Brain microvascular endothelial cell (primary cell): ENCODE measurements around the gene HIVEP3.

ENCODE experiments used
- DNase-seq: peaks from one replicate; pipeline ENCODE4 v3.0.0-alpha.2; 2020
- H3K27ac ChIP-seq: fragments of 250-450 bp; sonication (Bioruptor Pico); 2 replicates; pipeline ENCODE4 v1.5.1; 2020; ENCODE audit warnings: mild to moderate bottlenecking, moderate library complexity
- H3K27me3 ChIP-seq: fragments of 250-450 bp; sonication (Bioruptor Pico); replicated peaks from 2 replicates; pipeline ENCODE4 v1.5.1; 2020; ENCODE audit warnings: mild to moderate bottlenecking
- H3K36me3 ChIP-seq: fragments of 250-450 bp; sonication (Bioruptor Pico); replicated peaks from 2 replicates; pipeline ENCODE4 v1.5.1; 2020; ENCODE audit warnings: mild to moderate bottlenecking
- H3K4me3 ChIP-seq: 2 replicates; pipeline ENCODE4 v1.5.1; 2011; ENCODE audit warnings: low read depth, mild to moderate bottlenecking, control low read depth, low read length, moderate library complexity
- in situ Hi-C: cut with HindIII; loops from 2 replicates; pipeline ENCODE4 v1.10.0; 2017; ENCODE audit warnings: low sequenced_read_pairs, low pct_ligation_motif_present
- TF ChIP-seq, protein P1 (sequence below): IDR thresholded peaks from 2 replicates; pipeline ENCODE4 v1.5.1; 2011; ENCODE audit warnings: low read depth, mild to moderate bottlenecking, moderate library complexity, low read length, control low read depth, inconsistent platforms; ENCODE audit errors: missing control alignments

HIVEP3 gene

GRCh38 chr1:41638086-41639024, 280.4 kb downstream of the HIVEP3 start:
- Histone ChIP-seq H3K27ac (no peak overlapping the region), H3K4me3 (no peak overlapping the region), H3K27me3 (no peaks in the 10 kb centered on the region), H3K36me3 (no peaks in the 10 kb centered on the region)
- TF ChIP-seq, protein P1, sequence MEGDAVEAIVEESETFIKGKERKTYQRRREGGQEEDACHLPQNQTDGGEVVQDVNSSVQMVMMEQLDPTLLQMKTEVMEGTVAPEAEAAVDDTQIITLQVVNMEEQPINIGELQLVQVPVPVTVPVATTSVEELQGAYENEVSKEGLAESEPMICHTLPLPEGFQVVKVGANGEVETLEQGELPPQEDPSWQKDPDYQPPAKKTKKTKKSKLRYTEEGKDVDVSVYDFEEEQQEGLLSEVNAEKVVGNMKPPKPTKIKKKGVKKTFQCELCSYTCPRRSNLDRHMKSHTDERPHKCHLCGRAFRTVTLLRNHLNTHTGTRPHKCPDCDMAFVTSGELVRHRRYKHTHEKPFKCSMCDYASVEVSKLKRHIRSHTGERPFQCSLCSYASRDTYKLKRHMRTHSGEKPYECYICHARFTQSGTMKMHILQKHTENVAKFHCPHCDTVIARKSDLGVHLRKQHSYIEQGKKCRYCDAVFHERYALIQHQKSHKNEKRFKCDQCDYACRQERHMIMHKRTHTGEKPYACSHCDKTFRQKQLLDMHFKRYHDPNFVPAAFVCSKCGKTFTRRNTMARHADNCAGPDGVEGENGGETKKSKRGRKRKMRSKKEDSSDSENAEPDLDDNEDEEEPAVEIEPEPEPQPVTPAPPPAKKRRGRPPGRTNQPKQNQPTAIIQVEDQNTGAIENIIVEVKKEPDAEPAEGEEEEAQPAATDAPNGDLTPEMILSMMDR = no peak
- DNase-seq = no peak
- in situ Hi-C loops = no loop called here

DNA sequence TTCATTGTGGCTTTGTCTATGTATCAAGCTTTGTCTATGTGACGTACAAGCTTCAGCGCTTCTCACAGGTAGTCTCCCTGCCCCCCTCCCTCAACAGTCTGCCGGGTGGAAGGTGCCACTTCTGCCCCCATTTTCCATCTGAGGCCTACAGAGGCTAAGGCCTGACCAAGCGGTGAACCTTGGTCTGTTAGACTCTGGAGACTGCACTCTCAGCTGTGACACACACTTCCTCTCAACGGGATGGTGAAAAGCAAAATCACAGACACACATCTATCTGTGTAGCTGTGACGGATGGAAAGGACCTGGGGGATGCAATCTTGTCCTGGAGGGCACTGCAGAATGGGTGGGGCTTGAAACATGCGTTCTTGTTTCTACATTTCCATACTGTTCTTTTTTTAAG, 281.4 kb downstream of the HIVEP3 start:
- TF ChIP-seq, protein P1 = no peak
- Histone ChIP-seq H3K27ac (no peak overlapping the region), H3K36me3 (no peaks in the 10 kb centered on the region), H3K4me3 (no peak overlapping the region), H3K27me3 (no peaks in the 10 kb centered on the region)
- in situ Hi-C loops = no loop called here
- no peak for DNase-seq

DNA sequence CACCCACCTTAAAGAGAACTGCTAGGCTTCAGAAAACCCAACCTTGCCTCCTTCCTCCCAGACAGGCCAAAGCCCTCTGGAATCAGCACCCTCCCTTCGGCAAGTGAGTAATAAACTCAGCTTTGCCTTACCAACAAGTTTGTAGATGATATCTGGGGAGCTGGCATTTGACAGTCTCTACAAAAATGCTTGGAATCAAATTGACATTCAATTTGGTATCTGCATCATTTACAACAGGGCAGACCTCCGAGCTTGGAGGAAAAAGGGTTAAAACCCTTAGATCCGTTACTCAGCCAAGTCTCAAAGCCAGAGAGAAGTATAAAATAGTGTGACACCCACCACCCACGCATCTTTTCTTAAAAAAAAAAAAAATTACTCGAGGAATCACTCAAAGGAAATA, 285.0 kb downstream of the HIVEP3 start:
- Histone ChIP-seq H3K27me3 (no peaks in the 10 kb centered on the region), H3K36me3 (no peaks in the 10 kb centered on the region), H3K4me3 (no peak overlapping the region), H3K27ac (no peak overlapping the region)
- no peak for DNase-seq
- in situ Hi-C loops = no loop called here
- TF ChIP-seq, protein P1 = no peak

- Histone ChIP-seq H3K4me3 (no peak overlapping the region), H3K27ac (no peak overlapping the region), H3K36me3 (no peaks in the 10 kb centered on the region), H3K27me3 (no peaks in the 10 kb centered on the region)
- in situ Hi-C loops = no loop called here
- DNase-seq = no peak
- TF ChIP-seq, protein P1 = no peak
Measured at GRCh38 chr1:41632781-41633575, 285.7 kb downstream of the HIVEP3 start.

DNA sequence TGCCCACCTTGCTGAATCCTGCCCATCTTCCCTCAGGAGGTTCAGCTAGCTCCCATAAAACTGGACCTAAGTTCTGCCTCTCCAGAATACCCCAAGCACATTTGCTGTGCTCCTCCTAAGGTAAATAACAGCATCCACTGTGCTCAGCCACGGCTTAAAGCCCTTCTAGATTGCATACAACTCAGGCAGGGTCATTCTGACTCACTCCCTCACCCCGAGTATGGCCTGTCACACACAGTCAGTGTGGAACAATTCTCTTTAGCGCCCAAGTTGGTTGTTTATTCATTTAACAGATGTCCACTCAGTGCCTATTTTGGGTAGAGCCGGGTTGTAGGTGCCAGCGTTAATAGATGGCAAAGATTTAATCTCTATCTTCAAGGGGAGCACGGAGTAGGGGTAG, 286.8 kb downstream of the HIVEP3 start:
- Histone ChIP-seq H3K36me3 (no peaks in the 10 kb centered on the region), H3K4me3 (no peak overlapping the region), H3K27me3 (no peaks in the 10 kb centered on the region), H3K27ac (no peak overlapping the region)
- in situ Hi-C loops = no loop called here
- peak; percentile 74 for DNase-seq
- TF ChIP-seq, protein P1 = no peak
